HG03097 (cell line): ENCODE measurements around the gene SLC36A4.
"Not testable (repeated sequence)": the region's sequence is repeated elsewhere in the genome, so short reads cannot be mapped to it uniquely, and the experiment has no call there.

Source experiments
- ATAC-seq: cut with Tn5 transposase; IDR thresholded peaks from one replicate; pipeline ENCODE4 v1.9.1; 2021; ENCODE audit not compliant: unreplicated experiment, low FRiP score

Gene SLC36A4

GRCh38 chr11:93128574-93128973 lies 69.2 kb downstream of the SLC36A4 start:
- no peak for ATAC-seq

GRCh38 chr11:93123351-93123898 lies 74.4 kb downstream of the SLC36A4 start:
- ATAC-seq = no peak

GRCh38 chr11:93122535-93123235 lies 75.1 kb downstream of the SLC36A4 start:
- ATAC-seq = no peak

DNA sequence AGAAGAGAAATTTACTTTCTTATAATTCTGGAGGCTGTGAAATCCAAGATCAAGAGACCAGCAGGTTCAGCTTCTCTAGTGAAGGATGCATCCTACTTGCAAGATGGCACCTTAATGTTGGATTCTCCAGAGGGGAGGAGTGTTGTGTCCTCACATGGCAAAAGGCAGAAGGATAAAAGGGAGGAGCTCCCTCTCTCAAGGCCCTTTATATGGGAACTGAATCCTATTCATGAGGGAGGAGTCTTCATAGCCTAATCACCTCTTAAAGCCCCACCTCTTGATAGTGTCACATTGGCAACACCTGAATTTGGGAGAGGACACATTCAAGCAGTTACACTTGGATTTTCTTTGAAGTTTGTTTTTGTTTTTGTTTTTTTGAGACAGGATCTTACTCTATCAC lies 79.5 kb downstream of the SLC36A4 start:
- ATAC-seq = no peak

- no peak for ATAC-seq
Measured at GRCh38 chr11:93117565-93117964, 80.2 kb downstream of the SLC36A4 start.

GRCh38 chr11:93116641-93117441 lies 81.0 kb downstream of the SLC36A4 start:
- ATAC-seq = no peak

DNA sequence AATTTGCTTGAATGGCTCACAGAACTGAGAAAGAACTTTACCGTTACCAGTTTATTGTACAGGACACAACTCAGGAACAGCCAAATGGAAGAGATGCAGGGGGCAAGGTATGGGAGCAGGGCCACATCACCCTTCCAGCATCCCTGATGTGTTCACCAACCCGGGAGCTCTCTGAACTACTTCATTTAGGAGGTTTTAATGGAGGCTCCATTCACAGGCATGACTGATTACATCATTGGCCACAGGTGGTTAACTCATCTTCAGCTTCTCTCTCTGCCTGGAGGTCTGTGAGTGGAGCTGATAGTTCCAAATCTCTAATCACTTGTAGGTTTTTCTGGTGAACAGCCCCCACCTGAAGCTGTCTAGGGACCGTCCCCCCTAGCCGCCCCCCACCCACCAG lies 83.5 kb downstream of the SLC36A4 start:
- no peak for ATAC-seq

DNA sequence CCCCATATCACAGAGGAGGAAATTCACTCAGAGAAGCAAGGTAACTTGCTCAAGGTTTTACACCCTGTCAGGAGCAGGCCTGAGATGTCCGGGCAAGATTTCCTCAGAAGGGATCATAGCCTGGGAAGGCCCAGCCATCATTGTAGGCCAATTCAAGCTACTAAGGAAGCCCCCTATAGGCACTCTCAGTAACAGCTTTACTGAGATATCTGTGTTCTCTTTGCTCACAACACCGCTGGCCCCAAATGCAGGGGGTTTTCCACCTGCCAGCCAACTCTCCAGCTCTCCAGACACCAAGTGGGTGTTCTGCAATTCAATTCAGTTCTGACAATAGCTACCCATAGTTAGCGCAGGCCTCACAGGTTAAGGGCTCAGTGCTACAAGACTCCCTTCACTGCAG lies 84.0 kb downstream of the SLC36A4 start:
- ATAC-seq = no peak

DNA sequence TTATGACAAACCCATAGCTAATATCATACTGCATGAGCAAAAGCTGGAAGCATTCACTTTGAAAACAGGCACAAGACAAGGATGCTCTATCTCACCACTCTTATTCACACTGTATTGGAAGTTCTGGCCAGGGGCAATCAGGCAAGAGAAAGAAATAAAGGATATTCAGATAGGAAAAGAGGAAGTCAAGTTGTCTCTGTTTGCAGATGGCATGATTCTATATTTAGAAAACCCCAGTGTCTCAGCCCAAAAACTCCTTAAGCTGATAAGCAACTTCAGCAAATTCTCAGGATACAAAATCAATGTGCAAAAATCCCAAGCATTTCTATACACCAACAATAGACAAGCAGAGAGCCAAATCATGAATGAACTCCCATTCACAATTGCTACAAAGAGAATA lies 86.6 kb downstream of the SLC36A4 start:
- not testable (repeated sequence) for ATAC-seq

GRCh38 chr11:93100211-93100610 lies 97.6 kb downstream of the SLC36A4 start:
- ATAC-seq = no peak

DNA sequence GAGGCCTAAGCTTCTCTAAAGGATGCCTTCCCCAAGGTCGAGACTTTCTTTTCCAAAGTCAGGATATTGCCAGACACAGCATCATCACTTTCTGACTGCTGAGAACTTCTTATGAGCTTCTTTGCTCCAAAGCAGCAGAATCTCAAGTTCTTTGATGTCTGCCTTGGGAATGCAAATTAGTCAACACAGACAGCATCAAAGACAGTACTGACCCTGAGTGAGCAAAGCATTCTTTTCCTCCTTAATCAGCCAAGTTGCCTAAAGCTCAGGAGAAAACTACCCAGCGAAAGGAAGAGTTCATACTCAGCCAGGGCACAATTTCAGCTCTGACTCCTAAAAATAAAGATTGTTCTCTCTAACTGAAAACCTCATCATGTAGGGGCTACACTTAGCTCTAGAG lies 98.0 kb downstream of the SLC36A4 start:
- no peak for ATAC-seq
